NK-92 (cell line): ENCODE data around the gene SMG1.
"Not testable (repeated sequence)": the region's sequence is repeated elsewhere in the genome, so short reads cannot be mapped to it uniquely, and the experiment has no call there.

Experiments
- DNase-seq: peaks from one replicate; lab custom pipeline; 2025; ENCODE audit not compliant: unreplicated experiment; lab: John Stamatoyannopoulos, UW

SMG1 gene

GRCh38 chr16:18933501-18933900, 7.3 kb upstream of the SMG1 start:
- no peak for DNase-seq

- no peak for DNase-seq
These were observed 6.2 kb upstream of the SMG1 start for GRCh38 chr16:18932243-18932987.

- DNase-seq = no peak
These were observed 5.5 kb upstream of the SMG1 start for GRCh38 chr16:18931756-18932155.

- not testable (repeated sequence) for DNase-seq
These were observed 3.9 kb upstream of the SMG1 start for GRCh38 chr16:18930095-18930494.

GRCh38 chr16:18928073-18928472, 1.9 kb upstream of the SMG1 start:
- DNase-seq = not testable (repeated sequence)

- DNase-seq = not testable (repeated sequence)
These were observed 808 bp downstream of the SMG1 start for GRCh38 chr16:18925215-18925985.

- DNase-seq = not testable (repeated sequence)
These were observed 2.3 kb downstream of the SMG1 start for GRCh38 chr16:18923935-18924334.

- not testable (repeated sequence) for DNase-seq
These were observed 3.1 kb downstream of the SMG1 start for GRCh38 chr16:18923124-18923523.

- not testable (repeated sequence) for DNase-seq
These were observed 16.6 kb downstream of the SMG1 start for GRCh38 chr16:18909585-18909984.

- not testable (repeated sequence) for DNase-seq
These were observed 17.5 kb downstream of the SMG1 start for GRCh38 chr16:18908716-18909115.

GRCh38 chr16:18902778-18903177, 23.4 kb downstream of the SMG1 start:
- DNase-seq = not testable (repeated sequence)

- DNase-seq = not testable (repeated sequence)
These were observed 24.2 kb downstream of the SMG1 start for GRCh38 chr16:18902044-18902443.

GRCh38 chr16:18901194-18901593, 25.0 kb downstream of the SMG1 start:
- DNase-seq = not testable (repeated sequence)

GRCh38 chr16:18884456-18884855, 41.8 kb downstream of the SMG1 start:
- not testable (repeated sequence) for DNase-seq

- DNase-seq = not testable (repeated sequence)
These were observed 48.5 kb downstream of the SMG1 start for GRCh38 chr16:18877734-18878133.

GRCh38 chr16:18877259-18877658, 48.9 kb downstream of the SMG1 start:
- DNase-seq = not testable (repeated sequence)

GRCh38 chr16:18876301-18876700, 49.9 kb downstream of the SMG1 start:
- DNase-seq = not testable (repeated sequence)

GRCh38 chr16:18869043-18869771, 57.0 kb downstream of the SMG1 start:
- not testable (repeated sequence) for DNase-seq

GRCh38 chr16:18866277-18866823, 59.9 kb downstream of the SMG1 start:
- not testable (repeated sequence) for DNase-seq

- not testable (repeated sequence) for DNase-seq
These were observed 63.3 kb downstream of the SMG1 start for GRCh38 chr16:18862891-18863290.

GRCh38 chr16:18855196-18855595, 71.0 kb downstream of the SMG1 start:
- no peak for DNase-seq
